ENCODE results near the gene NPTX2. TPM values are rescaled to one million over a fixed set of nuclear protein-coding genes. Genes with fewer than 3 reads are reported as not detected.

The NPTX2 gene
- 10 to 100 TPM; 22.4 to 52.5 (median 30.1) TPM for total RNA-seq

- Histone ChIP-seq H3K4me1 (peaks cover 5 to 23% (median 18%) of the 10 kb centered on the region in 4 donors), H3K4me3 (peak within 1 kb of the TSS; percentile 49 to 54 (median 50)), H3K27ac (replicated peaks in 1 of 4) (peak within 1 kb of the TSS in 2 of 4 donors; percentile 31 to 51), H3K27me3 (peaks cover 0 to 82% (median 12%) of the 10 kb centered on the region in 4 donors), H3K9me3 (no peaks in the 10 kb centered on the region), H3K36me3 (no peaks in the 10 kb centered on the region)
- DNase-seq (ENCODE audit: extremely low spot score): no peak
- WGBS: no CpG with 5 or more reads among the region's 130 CpGs
- TF ChIP-seq POLR2A (IDR thresholded peaks at IDR 0.05; ENCODE audit: low read depth): no peak
- TF ChIP-seq CTCF (IDR thresholded peaks at IDR 0.05): peak in 1 of 3 experiments; percentile 12
- TF ChIP-seq EP300 (IDR thresholded peaks at IDR 0.05): no peak
- peak; percentile 60 to 76 for TF ChIP-seq POLR2AphosphoS5 (IDR thresholded peaks at IDR 0.05)
- intact Hi-C loops (cut with DNase I): no loop called here
Observed at GRCh38 chr7:98617051-98617959, at the start of gene NPTX2. TSS of gene NPTX2 (plus strand) at chr7:98617285. CDS start at chr7:98617462, 177 bp downstream.

GRCh38 chr7:98567991-98568390 is 49.1 kb upstream of the NPTX2 start:
- Histone ChIP-seq H3K36me3 (no peaks in the 10 kb centered on the region), H3K27ac (replicated peaks in 1 of 4) (no peak overlapping the region), H3K27me3 (peaks cover 0 to 33% (median 0%) of the 10 kb centered on the region in 4 donors), H3K4me3 (no peak overlapping the region), H3K4me1 (no peaks in the 10 kb centered on the region), H3K9me3 (peaks cover 0 to 15% (median 5%) of the 10 kb centered on the region in 4 donors)
- intact Hi-C loops (cut with DNase I): no loop called here
- no peak for DNase-seq (ENCODE audit: extremely low spot score)
- TF ChIP-seq POLR2AphosphoS5 (IDR thresholded peaks at IDR 0.05) (no peak), EP300 (IDR thresholded peaks at IDR 0.05) (no peak), CTCF (IDR thresholded peaks at IDR 0.05) (no peak), POLR2A (IDR thresholded peaks at IDR 0.05; ENCODE audit: low read depth) (no peak)
- WGBS: 79% methylated on average over 7 of the region's 7 CpGs

- H3K4me3 ChIP-seq: no peak overlapping the region
- no peaks in the 10 kb centered on the region for H3K36me3 ChIP-seq
- H3K27ac ChIP-seq (replicated peaks in 1 of 4): peak overlapping the region; percentile 58 to 72 (median 62)
- H3K4me1 ChIP-seq: no peaks in the 10 kb centered on the region
- peaks cover 0 to 12% (median 5%) of the 10 kb centered on the region in 4 donors for H3K9me3 ChIP-seq
- intact Hi-C loops (cut with DNase I): no loop called here
- no peak for DNase-seq (ENCODE audit: extremely low spot score)
- peaks cover 0 to 24% (median 0%) of the 10 kb centered on the region in 4 donors for H3K27me3 ChIP-seq
- 68% methylated on average over 8 of the region's 8 CpGs for WGBS
- no peak for TF ChIP-seq EP300 (IDR thresholded peaks at IDR 0.05)
- no peak for TF ChIP-seq CTCF (IDR thresholded peaks at IDR 0.05)
- no peak for TF ChIP-seq POLR2A (IDR thresholded peaks at IDR 0.05; ENCODE audit: low read depth)
- no peak for TF ChIP-seq POLR2AphosphoS5 (IDR thresholded peaks at IDR 0.05)
Observed at GRCh38 chr7:98568891-98569290, 48.2 kb upstream of the NPTX2 start.

GRCh38 chr7:98569691-98570337 is 47.3 kb upstream of the NPTX2 start:
- intact Hi-C loops (cut with DNase I): no loop called here
- Histone ChIP-seq H3K4me3 (no peak overlapping the region), H3K36me3 (no peaks in the 10 kb centered on the region), H3K27me3 (peaks cover 0 to 22% (median 0%) of the 10 kb centered on the region in 4 donors), H3K4me1 (no peaks in the 10 kb centered on the region), H3K27ac (replicated peaks in 1 of 4) (peak overlapping the region; percentile 61 to 72 (median 64)), H3K9me3 (peaks cover 0 to 4% (median 1%) of the 10 kb centered on the region in 4 donors)
- TF ChIP-seq CTCF (IDR thresholded peaks at IDR 0.05): no peak
- peak; percentile 52 to 65 for TF ChIP-seq POLR2AphosphoS5 (IDR thresholded peaks at IDR 0.05)
- no peak for TF ChIP-seq POLR2A (IDR thresholded peaks at IDR 0.05; ENCODE audit: low read depth)
- TF ChIP-seq EP300 (IDR thresholded peaks at IDR 0.05): peak; percentile 93
- WGBS: 62% methylated on average over 22 of the region's 22 CpGs
- no peak for DNase-seq (ENCODE audit: extremely low spot score)
